AG09319 (cell line): ENCODE results near the gene PHKB.

Experiments used
- DNase-seq: peaks from one replicate; pipeline ENCODE4 v3.0.0-alpha.2; 2010; ENCODE audit warnings: low read depth; ENCODE audit errors: extremely low read depth
- CTCF ChIP-seq: IDR thresholded peaks from 2 replicates; pipeline ENCODE4 v1.5.1; 2011; ENCODE audit warnings: low read depth, mild to moderate bottlenecking, inconsistent platforms, low read length, moderate library complexity

Gene PHKB

GRCh38 chr16:47473792-47474191 lies 12.7 kb downstream of the PHKB start:
- no peak for TF ChIP-seq CTCF
- no peak for DNase-seq

- TF ChIP-seq CTCF, result no peak
- DNase-seq, result no peak
These were observed 14.7 kb downstream of the PHKB start for GRCh38 chr16:47475786-47476185.

GRCh38 chr16:47476654-47477345 lies 15.7 kb downstream of the PHKB start:
- no peak for TF ChIP-seq CTCF
- DNase-seq, result no peak

GRCh38 chr16:47477679-47478078 lies 16.5 kb downstream of the PHKB start:
- no peak for TF ChIP-seq CTCF
- DNase-seq, result no peak

GRCh38 chr16:47480410-47480809 lies 19.3 kb downstream of the PHKB start:
- no peak for TF ChIP-seq CTCF
- DNase-seq, result no peak

- DNase-seq, result no peak
- no peak for TF ChIP-seq CTCF
These were observed 20.7 kb downstream of the PHKB start for GRCh38 chr16:47481698-47482374.

GRCh38 chr16:47483616-47484015 lies 22.5 kb downstream of the PHKB start:
- TF ChIP-seq CTCF, result no peak
- no peak for DNase-seq
